Measurements from ENCODE around the gene EFHD2.
A peak's percentile ranks its signal among the peaks of the same experiment; 100 is the strongest.

Gene EFHD2

GRCh38 chr1:15406614-15407559 lies 2.8 kb upstream of the EFHD2 start:
- ChIA-PET CTCF (interaction anchor here (1.0 to 2.3 kb wide), 4 partner anchors 8 to 83 kb away, joined by 4 to 11 read pairs (median 6); no protein-coding TSS in a partner anchor), POLR2A (interaction anchor here (0.6 kb wide), 1 partner anchor 1671 kb away, joined by 5 read pairs; no protein-coding TSS in a partner anchor)
- no peak for TF ChIP-seq CTCF (IDR thresholded peaks at IDR 0.05; ENCODE audit: control extremely low read depth, extremely low read depth, low read depth, missing control alignments)
- no peak for DNase-seq (ENCODE audit: extremely low spot score)

GRCh38 chr1:15407580-15407979 lies 2.1 kb upstream of the EFHD2 start:
- DNase-seq (ENCODE audit: extremely low spot score) = no peak
- TF ChIP-seq CTCF (IDR thresholded peaks at IDR 0.05; ENCODE audit: control extremely low read depth, extremely low read depth, low read depth, missing control alignments) = no peak
- ChIA-PET POLR2A (no interaction called here), CTCF (interaction anchor here (1.0 to 1.5 kb wide), 2 partner anchors 24 to 84 kb away, joined by 5 to 6 read pairs; no protein-coding TSS in a partner anchor)

- ChIA-PET POLR2A (no interaction called here), CTCF (no interaction called here)
- TF ChIP-seq CTCF (IDR thresholded peaks at IDR 0.05; ENCODE audit: control extremely low read depth, extremely low read depth, low read depth, missing control alignments) = no peak
- no peak for DNase-seq (ENCODE audit: extremely low spot score)
These were observed 749 bp upstream of the EFHD2 start for GRCh38 chr1:15408890-15409387.

- no peak for TF ChIP-seq CTCF (IDR thresholded peaks at IDR 0.05; ENCODE audit: control extremely low read depth, extremely low read depth, low read depth, missing control alignments)
- ChIA-PET CTCF (interaction anchor here (1.4 to 3.3 kb wide), 2 partner anchors 22 to 86 kb away, joined by 5 to 18 read pairs; no protein-coding TSS in a partner anchor), POLR2A (no interaction called here)
- DNase-seq (ENCODE audit: extremely low spot score) = no peak
These were observed 665 bp downstream of the EFHD2 start for GRCh38 chr1:15410223-15410883.

GRCh38 chr1:15410884-15411245 lies 1.2 kb downstream of the EFHD2 start:
- POLR2A ChIA-PET = no interaction called here
- TF ChIP-seq CTCF (IDR thresholded peaks at IDR 0.05; ENCODE audit: control extremely low read depth, extremely low read depth, low read depth, missing control alignments) = no peak
- DNase-seq (ENCODE audit: extremely low spot score) = no peak
- CTCF ChIA-PET = interaction anchor here (1.4 to 3.3 kb wide), 2 partner anchors 21 to 87 kb away, joined by 5 to 18 read pairs; no protein-coding TSS in a partner anchor

- POLR2A ChIA-PET = no interaction called here
- DNase-seq (ENCODE audit: extremely low spot score) = peak; percentile 80
- no peak for TF ChIP-seq CTCF (IDR thresholded peaks at IDR 0.05; ENCODE audit: control extremely low read depth, extremely low read depth, low read depth, missing control alignments)
- CTCF ChIA-PET = interaction anchor here (0.9 to 3.3 kb wide), 3 partner anchors 20 to 93 kb away, joined by 3 to 18 read pairs (median 5); no protein-coding TSS in a partner anchor
These were observed 2.0 kb downstream of the EFHD2 start for GRCh38 chr1:15411593-15412137.
